MV-4-11 (cell line): ENCODE data around the gene PPP1R7.
A peak's percentile ranks its signal among the peaks of the same experiment; 100 is the strongest.

Experiments
- DNase-seq: peaks from one replicate; lab custom pipeline; 2025; lab: John Stamatoyannopoulos, UW

The PPP1R7 gene

DNA sequence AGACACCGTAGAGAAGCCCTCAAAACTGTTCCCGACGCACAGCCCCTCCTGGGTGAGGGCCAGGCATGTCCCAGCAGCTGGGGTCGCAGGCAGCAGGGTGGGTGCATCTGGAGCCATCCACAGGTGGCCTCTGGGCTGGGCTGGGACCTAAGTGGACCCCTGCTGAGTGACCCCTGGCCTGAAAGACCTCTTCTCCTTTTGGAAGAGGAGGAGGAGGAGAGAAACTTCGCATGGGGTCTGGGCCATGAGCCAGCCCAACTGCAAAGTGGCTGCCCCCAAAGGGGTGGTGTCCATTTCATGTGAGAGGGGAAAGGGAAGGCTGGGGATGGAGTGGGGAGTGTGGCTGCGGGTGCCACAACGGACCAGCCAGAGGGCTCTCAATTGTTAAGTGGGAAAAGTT lies 63.3 kb downstream of the PPP1R7 start:
- DNase-seq = no peak

DNA sequence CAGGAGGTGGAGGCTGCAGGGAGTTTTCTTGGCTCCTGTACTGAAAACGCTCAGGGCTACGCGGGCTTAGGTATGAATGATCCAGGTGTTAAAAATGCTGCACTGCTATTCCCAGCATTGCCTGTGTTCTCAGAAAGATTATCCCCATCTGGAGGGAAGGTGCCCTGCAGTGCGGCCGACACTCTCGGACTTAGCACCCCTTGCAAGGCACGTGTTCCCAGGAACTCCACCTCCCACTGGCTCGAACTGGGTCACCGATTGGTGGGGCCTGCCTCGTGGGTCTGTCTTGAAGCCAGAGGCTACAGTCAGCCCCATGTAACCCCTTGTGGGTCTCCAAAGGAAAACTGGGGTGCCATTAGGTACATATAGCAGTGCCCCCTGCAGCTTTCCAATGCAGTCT lies 63.9 kb downstream of the PPP1R7 start:
- no peak for DNase-seq

DNA sequence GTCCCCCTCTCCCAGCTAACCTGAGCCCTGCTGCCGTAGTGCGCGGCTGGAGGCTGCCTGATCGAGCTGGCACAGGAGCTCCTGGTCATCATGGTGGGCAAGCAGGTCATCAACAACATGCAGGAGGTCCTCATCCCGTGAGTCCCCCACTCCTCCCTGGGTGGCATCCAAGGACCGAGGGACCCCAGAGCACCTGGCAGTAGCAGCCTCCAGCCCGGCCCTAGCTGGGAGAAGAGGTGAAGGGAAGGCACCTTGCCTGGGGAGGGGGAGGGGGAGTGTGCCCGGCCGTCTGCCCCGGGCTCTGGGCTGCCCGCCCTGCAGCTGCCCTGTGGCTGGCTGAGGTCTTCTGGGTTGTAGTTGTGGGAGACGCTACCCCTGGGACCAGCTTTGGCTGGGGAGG lies 64.5 kb downstream of the PPP1R7 start:
- no peak for DNase-seq

DNA sequence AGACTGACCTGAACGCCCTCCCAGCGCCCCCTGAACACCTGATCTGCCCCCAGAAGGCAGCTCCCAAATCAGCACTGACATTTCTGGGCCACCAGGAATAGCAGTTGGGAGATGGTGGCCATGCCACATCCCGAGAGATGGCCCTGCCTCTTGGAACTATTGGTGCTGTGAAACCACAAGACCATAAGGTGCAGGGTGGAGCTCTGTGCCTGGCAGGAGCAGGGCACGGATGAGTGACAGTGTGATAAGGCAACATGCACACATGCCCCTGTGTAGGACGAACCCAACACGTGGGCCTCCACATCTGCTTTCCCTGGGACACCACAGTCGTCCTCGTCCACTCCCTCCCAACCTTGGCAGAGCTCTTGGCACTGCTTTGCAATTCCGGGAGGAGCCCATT lies 65.2 kb downstream of the PPP1R7 start:
- no peak for DNase-seq

DNA sequence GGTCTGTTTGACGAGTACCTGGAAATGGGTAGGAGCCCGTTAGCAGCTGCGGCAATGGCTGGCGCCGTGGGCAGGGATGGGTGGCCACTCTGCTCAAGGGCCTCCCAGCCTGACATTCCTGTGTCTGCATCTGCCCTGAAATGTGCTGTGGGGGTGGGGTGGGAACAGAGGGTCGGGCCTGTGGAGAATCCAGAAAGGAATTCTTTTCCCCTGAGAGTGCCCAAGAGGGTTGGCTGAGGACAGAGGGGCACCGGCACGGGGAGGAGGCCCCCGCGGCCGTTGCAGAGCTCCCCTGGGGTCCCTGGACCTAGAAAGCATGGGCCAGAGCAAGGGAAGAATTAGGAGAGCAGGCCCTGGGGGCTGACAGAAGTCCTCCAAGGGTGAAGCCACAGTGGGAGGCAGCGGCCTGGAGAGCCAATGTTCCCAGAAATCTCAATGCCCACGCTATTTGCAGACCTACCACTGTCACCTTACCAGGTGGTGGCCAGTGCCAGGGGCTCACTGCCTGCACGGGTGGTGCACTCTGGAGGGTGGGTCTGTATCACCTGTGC lies 66.0 kb downstream of the PPP1R7 start:
- no peak for DNase-seq

DNA sequence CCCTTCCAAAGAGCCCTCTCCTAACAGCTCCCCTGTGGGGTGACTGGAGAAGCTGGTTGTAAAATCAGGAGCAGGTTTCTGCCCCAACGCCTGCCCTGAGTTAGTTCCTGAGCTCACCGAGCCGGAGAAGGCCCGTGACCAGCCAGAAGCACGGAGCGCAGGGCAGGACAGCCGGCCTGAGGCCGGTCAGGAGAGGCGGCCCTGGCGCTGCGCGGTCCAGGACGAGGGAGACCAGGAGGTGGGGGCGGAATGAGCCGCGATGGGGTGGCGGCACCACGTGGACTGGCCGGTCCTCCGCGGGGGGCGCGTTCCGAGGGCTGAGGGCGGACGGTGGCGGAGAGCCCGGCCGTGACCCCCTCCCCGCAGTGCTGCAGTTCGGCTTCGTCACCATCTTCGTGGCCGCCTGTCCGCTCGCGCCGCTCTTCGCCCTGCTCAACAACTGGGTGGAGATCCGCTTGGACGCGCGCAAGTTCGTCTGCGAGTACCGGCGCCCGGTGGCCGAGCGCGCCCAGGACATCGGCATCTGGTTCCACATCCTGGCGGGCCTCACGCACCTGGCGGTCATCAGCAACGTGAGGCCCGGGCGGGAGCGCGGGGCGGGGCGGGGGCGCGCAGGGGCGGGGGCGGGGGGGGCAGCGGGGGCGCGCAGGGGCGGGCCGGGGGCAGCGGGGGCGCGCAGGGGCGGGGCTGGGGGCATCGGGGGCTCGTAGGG lies 67.2 kb downstream of the PPP1R7 start:
- no peak for DNase-seq

DNA sequence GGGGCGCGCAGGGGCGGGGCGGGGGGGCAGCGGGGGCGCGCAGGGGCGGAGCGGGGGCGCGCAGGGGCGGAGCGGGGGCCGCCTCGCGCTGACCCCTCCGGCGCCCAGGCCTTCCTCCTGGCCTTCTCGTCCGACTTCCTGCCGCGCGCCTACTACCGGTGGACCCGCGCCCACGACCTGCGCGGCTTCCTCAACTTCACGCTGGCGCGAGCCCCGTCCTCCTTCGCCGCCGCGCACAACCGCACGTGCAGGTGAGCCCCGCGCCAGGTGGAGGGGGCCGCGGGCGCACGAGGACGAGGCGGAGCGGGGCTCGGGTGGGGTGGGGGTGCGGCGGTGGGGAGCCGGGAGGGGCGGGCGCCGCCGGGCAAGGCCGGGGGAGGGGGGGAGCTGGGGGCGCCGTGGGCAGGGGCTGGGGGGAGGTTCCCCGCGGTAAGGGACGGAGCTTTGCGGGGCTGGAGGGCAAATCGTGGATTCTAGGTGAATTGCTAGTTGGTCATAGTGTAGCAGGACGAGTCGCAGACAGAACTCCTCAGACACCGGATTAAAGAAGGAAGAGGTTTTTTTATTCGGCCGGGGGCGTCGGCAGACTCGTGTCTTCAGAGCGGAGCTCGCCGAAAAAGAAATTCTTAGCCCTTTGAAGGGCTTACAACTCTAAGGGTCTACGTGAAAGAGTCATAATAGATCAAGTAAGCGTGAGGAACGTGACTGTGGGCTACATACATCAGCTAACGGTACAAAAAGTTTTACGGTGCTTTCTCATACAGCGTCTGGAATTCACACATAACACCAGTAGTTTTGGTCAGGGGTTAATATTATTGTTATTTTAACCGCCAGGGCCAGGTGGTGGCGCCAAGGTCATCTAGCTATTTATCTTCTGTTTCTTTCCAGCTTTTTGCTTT lies 68.1 kb downstream of the PPP1R7 start:
- no peak for DNase-seq

DNA sequence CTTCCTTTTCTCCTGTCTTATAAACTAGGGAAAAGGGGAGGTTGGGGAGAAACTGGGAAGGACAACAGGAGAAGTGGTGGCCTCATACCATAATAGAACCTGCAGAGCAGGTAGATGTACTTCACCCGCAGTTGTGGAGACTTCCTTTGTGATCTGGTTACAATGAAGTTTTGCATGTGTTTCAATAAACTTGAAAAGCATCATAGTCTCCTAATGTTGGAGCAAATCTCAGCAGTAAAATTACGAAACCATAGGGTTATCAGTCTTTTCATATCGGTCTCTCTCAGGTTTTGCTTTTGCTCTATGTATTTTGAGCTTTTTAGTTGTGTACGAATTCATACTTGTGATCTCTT lies 68.7 kb downstream of the PPP1R7 start:
- DNase-seq = no peak

DNA sequence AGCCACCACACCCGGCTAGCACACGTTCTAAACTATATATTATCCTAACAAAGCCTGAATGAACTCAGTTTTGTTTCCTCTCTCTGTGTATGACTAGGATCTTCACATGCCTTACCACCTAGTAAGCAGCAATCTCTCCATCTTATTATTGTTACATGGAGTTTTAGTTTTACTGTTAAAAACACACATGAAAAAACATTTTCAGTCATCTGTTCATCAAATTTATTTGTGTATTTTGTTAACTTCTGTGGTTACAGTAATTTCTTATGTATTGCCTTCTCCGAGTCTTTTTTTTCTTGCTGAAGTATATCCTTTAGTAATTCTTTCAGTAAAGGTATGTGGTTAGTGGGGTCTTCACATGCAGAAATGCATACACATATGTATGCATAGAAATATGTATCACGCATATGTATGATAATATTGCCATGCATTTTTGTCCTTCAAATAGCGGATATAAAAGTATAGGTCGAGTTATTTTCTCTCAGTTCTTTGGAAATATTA lies 69.6 kb downstream of the PPP1R7 start:
- no peak for DNase-seq

DNA sequence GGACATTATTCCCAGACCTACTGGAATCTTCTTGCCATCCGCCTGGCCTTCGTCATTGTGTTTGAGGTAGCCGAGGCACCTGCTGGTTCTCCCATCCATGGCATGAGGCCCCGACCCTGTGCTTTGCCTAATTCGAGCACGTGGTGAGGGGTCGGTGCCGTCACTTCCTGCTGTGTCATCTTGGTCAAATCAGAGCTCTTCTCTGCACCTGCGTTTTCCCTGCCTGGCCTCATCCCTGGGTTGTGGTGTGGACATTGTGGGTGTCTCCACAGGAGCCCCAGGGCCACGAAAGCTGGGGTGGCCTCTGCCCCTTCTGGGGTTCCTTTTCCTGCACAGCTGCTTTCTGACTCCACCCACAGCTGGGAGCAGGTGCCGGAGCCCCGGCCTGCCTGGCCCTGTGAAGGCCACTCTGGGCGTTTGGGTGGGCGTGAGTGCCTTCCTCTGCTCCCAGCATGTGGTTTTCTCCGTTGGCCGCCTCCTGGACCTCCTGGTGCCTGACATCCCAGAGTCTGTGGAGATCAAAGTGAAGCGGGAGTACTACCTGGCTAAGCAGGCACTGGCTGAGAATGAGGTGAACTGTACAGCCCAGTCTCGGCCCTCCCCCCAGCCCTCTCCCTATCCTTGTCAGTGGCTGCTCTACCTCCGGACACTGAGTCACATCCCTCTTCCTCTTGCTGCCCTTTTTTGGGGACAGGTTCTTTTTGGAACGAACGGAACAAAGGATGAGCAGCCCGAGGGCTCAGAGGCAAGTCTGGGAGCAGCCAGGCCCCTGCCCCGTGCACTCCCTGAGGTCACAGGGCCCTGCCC lies 73.1 kb downstream of the PPP1R7 start:
- peak; percentile 8 for DNase-seq

DNA sequence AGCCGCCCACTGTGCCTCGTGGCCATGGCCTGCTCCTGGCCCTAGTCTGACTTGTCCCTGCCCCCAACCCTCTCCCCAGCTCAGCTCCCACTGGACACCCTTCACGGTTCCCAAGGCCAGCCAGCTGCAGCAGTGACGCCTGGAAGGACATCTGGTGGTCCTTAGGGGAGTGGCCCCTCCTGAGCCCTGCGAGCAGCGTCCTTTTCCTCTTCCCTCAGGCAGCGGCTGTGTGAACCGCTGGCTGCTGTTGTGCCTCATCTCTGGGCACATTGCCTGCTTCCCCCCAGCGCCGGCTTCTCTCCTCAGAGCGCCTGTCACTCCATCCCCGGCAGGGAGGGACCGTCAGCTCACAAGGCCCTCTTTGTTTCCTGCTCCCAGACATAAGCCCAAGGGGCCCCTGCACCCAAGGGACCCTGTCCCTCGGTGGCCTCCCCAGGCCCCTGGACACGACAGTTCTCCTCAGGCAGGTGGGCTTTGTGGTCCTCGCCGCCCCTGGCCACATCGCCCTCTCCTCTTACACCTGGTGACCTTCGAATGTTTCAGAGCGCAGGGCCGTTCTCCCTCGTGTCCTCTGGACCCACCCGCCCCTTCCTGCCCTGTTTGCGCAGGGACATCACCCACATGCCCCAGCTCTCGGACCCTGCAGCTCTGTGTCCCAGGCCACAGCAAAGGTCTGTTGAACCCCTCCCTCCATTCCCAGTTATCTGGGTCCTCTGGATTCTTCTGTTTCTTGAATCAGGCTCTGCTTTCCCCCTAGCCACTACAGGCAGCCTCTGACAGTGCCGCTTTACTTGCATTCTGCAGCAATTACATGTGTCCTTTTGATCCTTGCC lies 74.0 kb downstream of the PPP1R7 start:
- DNase-seq = peak; percentile 18

DNA sequence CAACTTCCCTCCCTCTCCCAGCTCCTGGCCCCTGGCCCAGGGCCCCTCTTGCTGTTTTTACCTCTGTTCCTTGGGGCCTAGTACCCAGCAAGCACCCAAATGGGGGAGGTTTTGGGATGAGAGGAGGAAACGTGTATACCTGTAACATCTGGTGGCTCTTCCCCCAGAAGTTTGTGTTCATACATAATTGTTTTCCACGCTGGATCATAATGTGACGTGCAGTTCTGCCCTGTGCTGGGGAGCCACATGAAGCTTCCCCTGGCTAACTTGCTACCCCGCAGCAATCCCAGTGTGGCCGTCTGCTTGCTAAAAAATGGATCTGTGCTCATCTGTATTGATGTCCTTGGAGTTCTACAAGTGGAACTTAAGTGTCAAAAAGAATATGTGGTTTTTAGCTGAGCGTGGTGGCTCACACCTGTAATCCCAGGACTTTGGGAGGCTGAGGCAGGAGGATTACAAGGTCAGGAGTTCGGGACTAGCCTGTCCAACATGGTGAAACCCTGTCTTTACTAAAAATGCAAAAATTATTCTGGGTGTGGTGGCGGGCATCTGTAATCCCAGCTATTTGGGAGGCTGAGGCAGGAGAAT lies 74.7 kb downstream of the PPP1R7 start:
- no peak for DNase-seq

DNA sequence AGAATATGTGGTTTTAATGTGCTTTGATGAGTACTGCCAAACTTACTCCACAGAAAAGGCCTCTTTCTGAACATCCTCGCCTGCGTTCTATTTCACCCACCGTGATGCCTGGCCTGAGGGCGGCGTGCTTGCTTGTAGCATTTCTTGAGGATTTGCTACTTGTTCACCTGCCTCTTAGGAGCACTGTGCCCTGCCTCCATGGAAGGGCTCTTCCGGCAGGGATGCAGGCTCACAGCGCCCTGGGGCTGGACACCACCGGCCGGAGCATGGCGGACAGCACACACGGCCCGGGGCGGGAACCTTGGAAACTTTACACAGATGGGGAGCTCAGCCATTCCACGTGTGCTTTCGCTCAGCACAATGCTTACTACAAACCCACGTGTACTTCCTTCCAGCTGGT lies 75.3 kb downstream of the PPP1R7 start:
- no peak for DNase-seq

DNA sequence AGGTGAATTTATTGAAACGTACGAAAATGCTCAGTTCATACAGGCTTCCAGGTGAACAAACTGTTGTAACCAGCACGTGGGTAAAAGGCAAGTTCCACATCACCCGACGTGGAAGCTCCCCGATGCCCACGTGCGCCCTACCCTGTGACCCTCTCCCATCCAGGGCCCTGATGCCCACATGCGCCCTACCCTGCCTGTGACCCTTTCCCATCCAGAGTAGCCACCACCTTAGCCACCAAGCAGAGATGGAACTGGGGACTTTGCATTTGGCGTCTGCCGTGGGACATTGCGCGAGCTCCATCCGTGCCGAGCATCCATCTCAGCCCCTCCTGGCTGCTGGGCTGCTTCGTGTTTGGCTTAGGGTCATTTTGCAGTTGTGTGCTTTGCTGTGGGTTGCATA lies 75.7 kb downstream of the PPP1R7 start:
- no peak for DNase-seq

DNA sequence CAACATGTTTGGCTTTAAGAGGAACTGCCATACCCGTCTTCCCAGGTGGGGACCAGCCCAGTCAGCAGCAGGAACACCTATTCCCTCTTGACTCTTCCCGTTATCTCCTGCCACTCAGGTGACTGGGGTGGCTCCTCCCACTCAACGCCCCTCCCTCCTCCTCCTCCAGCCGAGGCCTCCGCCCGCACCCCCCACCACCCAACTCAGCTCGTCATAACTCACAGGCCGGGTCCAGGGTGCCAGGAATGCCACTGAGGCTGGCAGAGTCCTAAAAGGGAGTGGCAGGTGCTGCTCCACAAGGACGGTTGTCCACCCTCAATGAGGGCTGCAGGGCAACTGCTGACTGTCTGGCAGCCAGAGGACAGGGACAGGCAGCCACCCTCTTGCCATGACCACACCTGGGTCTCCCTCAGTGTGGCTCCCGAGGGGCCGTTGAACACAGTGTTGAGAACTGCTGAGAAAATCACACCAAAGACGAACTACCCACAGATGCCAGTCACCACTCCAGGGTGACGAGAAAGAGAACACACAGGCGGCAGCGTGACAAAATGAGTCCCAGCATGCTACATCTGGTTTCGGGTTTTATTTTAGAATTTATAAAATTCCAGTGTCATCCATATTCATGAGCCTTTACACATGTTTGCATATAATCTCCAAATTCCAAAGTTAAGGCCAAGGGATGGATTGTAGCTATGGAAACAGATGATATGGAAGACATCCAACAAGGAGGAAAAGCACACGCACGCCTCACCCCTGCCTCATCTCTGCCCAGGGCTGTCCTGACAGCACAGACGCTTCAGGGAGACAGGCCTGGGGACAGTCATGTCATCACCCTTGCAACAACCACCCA lies 76.7 kb downstream of the PPP1R7 start:
- no peak for DNase-seq

DNA sequence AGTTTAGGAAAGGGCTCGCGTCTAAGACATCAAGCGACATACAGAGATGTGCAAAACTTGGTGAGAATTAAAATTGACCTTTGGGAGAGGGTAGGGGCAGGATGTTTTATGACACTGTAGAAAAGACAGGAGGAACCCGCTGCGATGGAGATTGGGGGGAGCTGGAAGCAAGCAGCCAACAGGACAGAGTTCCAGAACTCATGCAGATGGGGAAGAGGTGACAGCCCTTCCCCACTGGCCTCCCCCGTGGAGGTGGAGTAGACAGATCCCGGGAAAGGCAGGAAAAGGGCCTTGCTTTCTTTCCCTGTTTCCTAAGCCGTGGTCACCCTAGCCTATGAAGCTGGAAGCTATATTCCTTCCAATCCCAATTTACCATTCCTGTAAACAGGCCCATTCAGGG lies 77.3 kb downstream of the PPP1R7 start:
- no peak for DNase-seq

DNA sequence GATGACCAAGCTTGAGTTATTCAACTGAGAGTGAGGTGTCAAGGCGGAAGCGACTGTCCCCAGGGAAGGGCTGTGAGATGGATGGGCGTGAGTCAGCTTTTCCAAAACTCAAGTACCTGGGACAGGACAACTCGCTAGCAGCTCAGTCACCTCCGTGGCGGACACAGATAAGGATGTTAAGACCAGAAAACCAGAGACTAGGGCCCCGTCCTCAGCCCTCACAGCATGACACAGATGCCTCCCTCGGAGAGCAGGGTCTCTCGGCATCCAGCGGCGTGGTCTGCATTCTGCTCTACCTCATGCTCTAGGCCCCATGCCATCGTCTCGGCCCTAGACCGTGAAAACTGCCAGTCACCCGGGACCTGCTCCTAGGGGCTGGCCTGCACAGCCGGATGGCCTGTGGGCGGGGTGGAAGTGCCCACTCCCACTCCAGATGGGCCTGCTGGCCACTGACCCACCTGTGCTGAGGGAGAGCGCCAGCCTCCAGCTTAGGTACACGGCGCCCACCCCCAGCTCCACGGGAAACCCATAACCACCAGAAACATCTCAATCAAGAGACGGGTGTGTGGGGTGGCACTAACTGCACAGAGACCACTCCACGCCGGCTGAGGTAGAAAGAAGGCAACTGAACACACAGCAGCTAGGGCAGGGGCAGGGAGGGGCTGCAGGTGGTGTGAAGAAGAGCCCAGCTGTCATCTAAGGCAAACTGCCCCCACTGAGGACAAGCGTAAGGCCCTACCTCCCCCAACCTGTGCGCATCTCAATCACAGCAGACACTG lies 78.0 kb downstream of the PPP1R7 start:
- DNase-seq = no peak

DNA sequence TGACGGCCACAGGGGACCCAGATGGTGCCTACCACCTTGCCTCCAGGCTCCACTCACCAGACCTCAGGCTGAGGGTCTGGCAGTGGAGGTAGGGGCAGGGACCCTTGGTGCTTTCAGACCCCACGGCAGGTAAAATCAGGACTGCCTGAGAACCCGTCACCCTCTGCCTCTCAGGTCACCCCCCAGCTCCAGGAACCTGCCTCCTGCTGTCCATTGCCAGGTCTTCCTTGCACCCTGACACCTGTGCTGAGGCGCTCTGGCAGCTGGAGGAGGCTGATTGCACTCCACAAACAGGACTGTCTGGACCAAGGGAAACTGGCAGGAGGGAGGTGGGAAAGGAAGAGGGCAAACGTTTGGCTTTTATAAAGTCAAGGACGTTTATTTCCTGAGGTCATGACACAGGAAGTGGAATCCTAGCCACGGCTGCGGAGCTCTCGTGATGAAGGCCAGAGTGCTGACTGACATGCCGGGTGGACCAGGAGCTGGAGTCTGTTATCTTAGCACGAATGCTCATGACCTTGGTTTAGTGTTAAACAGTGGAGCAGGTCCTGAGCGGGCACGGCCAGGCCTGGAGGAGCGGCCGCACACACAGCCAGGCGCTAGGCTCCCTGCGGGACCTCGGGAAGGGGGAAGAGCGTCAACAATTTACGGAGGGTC lies 78.7 kb downstream of the PPP1R7 start:
- no peak for DNase-seq
